ENCODE data around the gene ACO2. TPM values are rescaled to one million over a fixed set of nuclear protein-coding genes. Genes with fewer than 3 reads are reported as not detected.

Gene ACO2
- total and polyA plus RNA-seq, 2 of the 13 experiments (the other 11 are each of a cell fraction or from before 2014, with no cell fraction given), result 19.2 to 45.6 TPM

GRCh38 chr22:41530890-41531714, 62.2 kb downstream of the ACO2 start (continued):
- no peak for TF ChIP-seq HMGXB3 (CRISPR knock-in tag; IDR thresholded peaks at IDR 0.05; ENCODE audit: borderline replicate concordance)
- TF ChIP-seq KLF11 (CRISPR knock-in tag; IDR thresholded peaks at IDR 0.05), result no peak
- 0 out of 2 replicates have a peak, but pooled peaks have one; percentile 15 for TF ChIP-seq ZFP91 (CRISPR knock-in tag; IDR thresholded peaks at IDR 0.05; ENCODE audit: borderline replicate concordance)
- TF ChIP-seq ZSCAN22 (CRISPR knock-in tag; IDR thresholded peaks at IDR 0.05), result no peak
- no peak for TF ChIP-seq SUZ12 (IDR thresholded peaks at IDR 0.05; ENCODE audit: low read depth, low read length)
- no peak for TF ChIP-seq NFE2L1 (CRISPR knock-in tag; IDR thresholded peaks at IDR 0.05; ENCODE audit: borderline replicate concordance)
- peak; percentile 69; the same call in 1 of the 2 replicates for TF ChIP-seq ZC3H13 (CRISPR knock-in tag; IDR thresholded peaks at IDR 0.05)
- TF ChIP-seq ZNF598 (CRISPR knock-in tag; IDR thresholded peaks at IDR 0.05; ENCODE audit: borderline replicate concordance), result 0 out of 2 replicates have a peak, but pooled peaks have one; percentile 32
- TF ChIP-seq POLR2G (IDR thresholded peaks at IDR 0.05; ENCODE audit: low read depth, low read length), result peak; percentile 42; the same call in 1 of the 2 replicates

All from HepG2 (cell line).